ENCODE data around the gene MFSD12. TPM values are rescaled to one million over a fixed set of nuclear protein-coding genes. Genes with fewer than 3 reads are reported as not detected.
"Not testable (repeated sequence)": the region's sequence is repeated elsewhere in the genome, so short reads cannot be mapped to it uniquely, and the experiment has no call there.

MFSD12 gene
- polyA plus RNA-seq, 1 donor from 2014 or later: 51.9 TPM

DNA sequence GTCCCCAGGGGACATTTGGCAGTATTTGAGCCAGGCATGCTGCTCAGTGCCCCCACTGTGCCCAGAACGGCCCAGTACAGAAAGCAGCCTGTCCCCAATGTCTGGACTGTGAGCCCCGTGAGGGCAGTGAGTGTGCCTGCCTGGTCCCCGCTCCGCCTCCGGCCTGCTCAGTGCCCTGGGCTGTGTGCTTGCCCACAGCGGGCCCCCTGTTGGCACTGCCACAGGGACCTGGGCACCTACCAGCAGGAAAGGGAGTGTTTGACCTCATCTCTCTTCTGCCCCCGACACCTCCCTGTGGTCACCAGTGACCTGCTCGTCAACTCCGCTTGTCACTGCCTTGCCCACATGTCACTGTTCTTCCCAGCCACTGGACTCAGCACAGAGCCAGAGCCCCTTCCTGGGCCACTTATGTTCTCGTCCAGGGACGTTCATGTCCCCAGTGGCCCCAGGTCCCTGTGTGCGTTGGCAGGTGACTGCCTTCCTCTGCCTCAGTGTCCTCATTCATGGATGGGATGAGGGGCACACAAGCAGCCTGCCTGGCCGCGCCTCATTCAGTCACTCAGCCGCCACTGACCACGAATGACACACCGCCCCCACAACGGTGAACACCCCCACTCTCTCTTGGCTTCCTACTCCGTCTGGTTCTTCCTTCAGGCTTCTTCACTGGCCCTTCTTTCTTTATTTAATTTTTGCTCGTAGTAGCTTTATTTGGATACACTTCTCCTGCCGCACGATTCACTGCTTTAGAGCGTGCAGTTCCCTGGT is 48.4 kb downstream of the MFSD12 start:
- Mint-ChIP-seq H3K36me3 (no peaks in the 10 kb centered on the region), H3K27ac (peak overlapping the region; percentile 47 to 91 (median 87))

DNA sequence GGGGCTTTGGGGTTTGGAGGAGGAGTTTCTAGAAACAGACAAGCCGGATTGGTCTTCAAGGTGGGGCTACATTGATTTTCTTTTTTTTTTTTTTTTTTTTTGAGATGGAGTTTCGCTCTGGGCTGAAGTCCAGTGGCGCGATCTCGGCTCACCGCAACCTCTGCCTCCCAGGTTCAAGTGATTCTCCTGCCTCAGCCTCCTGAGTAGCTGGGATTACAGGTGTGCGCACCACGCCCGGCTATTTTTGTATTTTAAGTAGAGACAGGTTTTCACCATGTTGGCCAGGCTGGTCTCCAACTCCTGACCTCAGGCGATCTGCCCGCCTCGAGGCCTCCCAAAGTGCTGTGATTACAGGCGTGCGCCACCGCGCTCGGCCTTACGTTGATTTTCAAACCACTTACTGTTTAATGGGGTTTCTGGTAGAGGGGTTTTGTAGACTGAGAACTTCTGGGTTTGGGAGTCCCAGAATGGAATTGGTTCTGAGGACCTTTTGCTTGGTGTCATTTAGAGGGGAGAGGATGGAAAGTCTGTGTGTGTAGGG is 49.2 kb downstream of the MFSD12 start:
- not testable (repeated sequence) for H3K27me3 Mint-ChIP-seq, H3K36me3 Mint-ChIP-seq, H3K27ac Mint-ChIP-seq, H3K9me3 Mint-ChIP-seq
- H3K4me1 Mint-ChIP-seq: peaks cover 13 to 26% (median 15%) of the 10 kb centered on the region in 3 donors
- H3K4me3 Mint-ChIP-seq: peak overlapping the region; percentile 68 to 88 (median 78)

More for the DNA sequence above, 48.4 kb downstream of the MFSD12 start:
- Mint-ChIP-seq H3K27me3 (no peaks in the 10 kb centered on the region), H3K9me3 (no peaks in the 10 kb centered on the region), H3K4me3 (peak overlapping the region; percentile 68 to 88 (median 88)), H3K4me1 (peaks cover 15 to 30% (median 16%) of the 10 kb centered on the region in 3 donors)

DNA sequence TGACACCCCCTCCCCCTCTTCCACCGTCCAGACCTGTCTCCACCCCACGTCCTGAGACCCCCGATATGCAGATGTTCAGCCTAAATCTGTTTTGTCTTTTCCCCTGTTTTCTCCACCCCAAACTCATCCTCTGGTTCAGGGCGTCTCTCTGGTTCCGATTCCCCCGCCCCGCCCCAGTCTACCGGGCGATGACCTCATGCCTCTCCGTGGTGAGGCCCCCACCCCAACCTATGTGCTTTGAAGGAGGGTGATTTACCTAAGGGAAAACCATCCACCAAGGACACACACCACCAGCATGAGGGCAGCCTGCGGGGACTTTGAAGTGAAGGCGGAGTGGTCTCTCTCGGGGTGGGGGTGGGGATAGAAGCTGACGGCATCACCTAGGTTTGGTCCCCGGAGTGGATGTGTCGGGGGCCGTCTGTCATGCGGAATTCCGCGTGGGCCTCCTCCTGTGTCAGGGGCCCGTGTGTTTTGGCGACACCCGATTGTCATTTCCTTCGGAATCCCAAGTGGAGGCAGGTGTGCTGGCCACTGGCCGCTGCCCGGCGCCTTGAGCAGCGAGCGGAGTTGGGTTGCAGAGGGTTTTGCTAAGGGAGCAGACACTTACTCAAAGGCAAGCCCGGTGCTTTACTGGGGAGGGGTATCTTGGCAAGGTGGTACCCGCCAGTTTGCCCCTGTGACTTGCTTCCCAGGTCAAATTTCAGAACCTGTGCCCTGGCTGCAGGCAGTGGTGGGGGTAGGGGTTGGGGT is 49.8 kb downstream of the MFSD12 start:
- Mint-ChIP-seq H3K27ac (peak overlapping the region in 2 of 3 donors; percentile 47 to 71), H3K4me3 (peak overlapping the region; percentile 87 to 95 (median 93)), H3K4me1 (peaks cover 13 to 26% (median 15%) of the 10 kb centered on the region in 3 donors), H3K27me3 (no peaks in the 10 kb centered on the region), H3K36me3 (no peaks in the 10 kb centered on the region), H3K9me3 (no peaks in the 10 kb centered on the region)

DNA sequence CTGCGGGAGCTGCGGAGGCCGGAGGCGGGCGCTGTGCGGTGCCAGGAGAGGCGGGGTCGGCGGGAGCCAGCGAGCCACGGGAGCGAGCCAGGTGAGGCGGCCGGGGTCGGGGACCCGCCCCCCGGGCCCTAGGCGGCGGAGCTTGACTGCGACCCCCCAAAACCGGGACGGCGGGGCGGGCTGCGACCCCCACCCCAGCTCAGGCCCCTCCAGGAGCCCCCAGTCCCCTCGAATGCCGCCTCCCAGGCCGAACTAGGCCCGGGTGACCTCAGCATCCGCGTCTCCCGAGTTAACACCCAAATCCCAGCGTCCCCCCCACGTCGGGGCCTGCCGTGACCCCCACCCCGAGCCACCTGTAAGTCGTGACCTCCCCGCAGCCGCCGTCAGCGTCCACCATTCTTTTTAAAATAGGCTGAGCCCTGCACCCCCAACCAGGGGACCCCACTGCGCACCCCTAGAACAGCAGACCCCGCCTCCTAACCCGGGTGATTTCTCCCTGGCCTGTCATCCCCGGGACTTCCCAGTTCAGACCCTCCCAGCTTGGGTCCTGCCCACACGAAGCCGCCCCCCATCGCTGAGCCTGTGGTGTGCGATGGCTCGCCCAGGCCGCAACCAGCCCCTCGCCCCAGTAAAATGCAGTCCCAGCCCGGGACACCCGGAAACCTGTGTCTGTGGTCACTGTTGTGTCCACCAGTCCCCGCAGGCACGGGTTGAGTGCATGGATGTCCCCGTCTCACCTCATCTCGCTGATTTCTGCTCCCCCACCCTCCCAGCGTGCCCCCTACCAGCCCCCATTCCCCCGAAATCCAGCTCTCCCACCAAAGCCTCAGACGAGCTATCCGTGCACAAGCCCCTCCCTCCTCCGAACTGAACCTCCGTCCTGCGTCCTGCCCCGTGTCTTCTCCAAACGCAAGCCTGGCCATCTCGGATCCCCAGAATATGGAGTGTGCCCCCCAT is 50.7 kb downstream of the MFSD12 start:
- Mint-ChIP-seq H3K4me3 (peak overlapping the region; percentile 87 to 95 (median 93)), H3K9me3 (no peaks in the 10 kb centered on the region), H3K27me3 (no peaks in the 10 kb centered on the region), H3K4me1 (peaks cover 13 to 24% (median 15%) of the 10 kb centered on the region in 3 donors), H3K27ac (peak overlapping the region; percentile 46 to 71 (median 47)), H3K36me3 (no peaks in the 10 kb centered on the region)

DNA sequence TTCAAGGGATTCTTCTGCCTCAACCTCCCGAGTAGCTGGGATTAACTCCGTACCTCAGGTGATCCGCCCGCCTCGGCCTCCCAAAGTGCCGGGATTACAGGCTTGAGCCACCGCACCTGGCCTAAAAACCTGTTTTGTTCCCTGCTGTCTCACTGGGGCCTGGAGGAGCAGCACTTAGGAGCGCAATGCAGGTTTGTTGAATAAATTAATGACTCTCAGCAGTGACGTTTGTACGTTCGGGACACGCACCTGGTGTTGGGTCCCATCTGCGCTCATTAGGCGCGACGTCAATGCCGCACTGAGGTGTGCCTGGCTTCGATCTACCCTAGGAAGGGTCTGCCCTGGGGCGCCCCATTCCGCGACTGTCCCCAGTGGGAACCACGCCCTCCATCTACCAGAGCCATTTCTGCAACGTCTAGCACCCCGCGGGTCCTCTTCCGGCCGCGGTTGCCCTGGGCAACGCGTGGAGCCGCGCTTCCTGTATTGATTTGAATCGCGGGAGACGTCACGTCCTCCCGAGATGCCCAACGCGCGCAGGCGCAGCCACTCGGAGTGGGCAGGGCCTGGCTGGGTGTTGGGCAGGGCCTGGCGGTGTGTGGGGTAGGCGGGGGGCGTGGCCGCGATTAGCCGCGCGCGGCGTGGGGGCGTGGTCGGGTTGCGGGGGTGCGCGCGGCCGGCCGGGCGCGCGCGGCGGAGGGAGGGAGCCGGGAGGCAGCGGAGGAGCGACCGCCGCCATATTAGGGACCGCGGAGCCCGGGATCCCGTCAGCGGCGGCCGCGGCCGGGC is 51.6 kb downstream of the MFSD12 start, which contains the start of gene FZR1:
Gene FZR1, plus strand, starts transcription at position 714 of the 786 bp plus-strand sequence. CDS start 16,679 bp downstream, outside the sequence.
- peaks cover 1% of the 10 kb centered on the region for H3K36me3 Mint-ChIP-seq
- H3K4me1 Mint-ChIP-seq: peaks cover 15 to 27% (median 18%) of the 10 kb centered on the region in 3 donors
- H3K27me3 Mint-ChIP-seq: no peaks in the 10 kb centered on the region
- no peaks in the 10 kb centered on the region for H3K9me3 Mint-ChIP-seq
- peak within 1 kb of the TSS; percentile 86 to 99 (median 97) for H3K27ac Mint-ChIP-seq
- H3K4me3 Mint-ChIP-seq: peak within 1 kb of the TSS; percentile 87 to 96 (median 94)

DNA sequence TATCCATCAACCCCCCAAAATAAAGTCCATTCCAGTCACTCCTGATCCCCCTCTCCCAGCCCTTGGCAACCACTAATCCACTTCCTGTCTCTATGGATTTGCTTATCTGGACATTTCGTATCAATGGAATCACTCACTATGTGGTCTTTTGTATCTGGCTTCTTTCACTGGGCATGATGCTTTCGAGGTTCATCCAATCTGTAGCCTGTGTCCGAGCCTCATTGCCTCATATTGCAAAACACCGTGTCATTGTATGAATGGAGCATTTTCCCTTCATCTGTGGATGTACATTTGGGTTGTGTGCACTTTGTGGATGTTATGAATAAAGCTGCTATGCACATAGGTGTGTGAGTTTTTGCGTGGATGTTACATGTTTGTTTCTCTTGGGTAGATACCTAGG is 52.7 kb downstream of the MFSD12 start:
- peak overlapping the region in 3 of 4 donors; percentile 18 to 96 (median 92) for H3K4me3 Mint-ChIP-seq

DNA sequence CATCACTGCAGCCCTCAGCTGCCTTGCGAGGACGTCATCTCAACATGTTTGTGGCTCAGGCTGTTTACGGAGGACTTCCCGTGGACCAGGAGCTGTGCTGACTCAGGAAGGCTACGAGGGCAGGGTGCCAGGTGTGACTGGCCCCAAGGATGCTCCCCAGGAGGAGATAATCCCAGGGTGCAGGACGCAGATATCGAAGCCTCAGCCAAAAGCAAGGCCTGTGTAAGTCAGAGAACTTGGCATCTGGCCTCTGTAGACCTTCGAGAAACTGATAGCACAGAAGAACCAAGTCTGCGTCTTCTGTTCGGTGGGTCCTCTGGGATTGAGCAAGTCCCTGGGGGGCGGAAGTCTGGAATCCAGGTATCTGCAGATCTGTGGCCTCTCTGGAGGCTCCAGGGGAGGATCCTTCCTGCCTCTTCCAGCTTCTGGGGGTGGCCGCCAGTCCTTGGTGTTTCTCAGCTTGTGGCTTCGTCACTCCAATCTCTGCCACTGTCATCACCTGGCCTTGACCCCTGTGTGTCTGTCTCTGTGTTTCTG is 54.3 kb downstream of the MFSD12 start:
- peaks cover 16 to 20% (median 17%) of the 10 kb centered on the region in 3 donors for H3K4me1 Mint-ChIP-seq
- no peak overlapping the region for H3K4me3 Mint-ChIP-seq
- H3K27me3 Mint-ChIP-seq: no peaks in the 10 kb centered on the region
- no peaks in the 10 kb centered on the region for H3K9me3 Mint-ChIP-seq
- H3K36me3 Mint-ChIP-seq: peaks cover 3% of the 10 kb centered on the region
- no peak overlapping the region for H3K27ac Mint-ChIP-seq

More for the DNA sequence above, 52.7 kb downstream of the MFSD12 start:
- Mint-ChIP-seq H3K36me3 (peaks cover 2% of the 10 kb centered on the region), H3K4me1 (peaks cover 17 to 25% (median 22%) of the 10 kb centered on the region in 3 donors), H3K27me3 (no peaks in the 10 kb centered on the region), H3K27ac (peak overlapping the region in 2 of 3 donors; percentile 47 to 86), H3K9me3 (no peaks in the 10 kb centered on the region)

DNA sequence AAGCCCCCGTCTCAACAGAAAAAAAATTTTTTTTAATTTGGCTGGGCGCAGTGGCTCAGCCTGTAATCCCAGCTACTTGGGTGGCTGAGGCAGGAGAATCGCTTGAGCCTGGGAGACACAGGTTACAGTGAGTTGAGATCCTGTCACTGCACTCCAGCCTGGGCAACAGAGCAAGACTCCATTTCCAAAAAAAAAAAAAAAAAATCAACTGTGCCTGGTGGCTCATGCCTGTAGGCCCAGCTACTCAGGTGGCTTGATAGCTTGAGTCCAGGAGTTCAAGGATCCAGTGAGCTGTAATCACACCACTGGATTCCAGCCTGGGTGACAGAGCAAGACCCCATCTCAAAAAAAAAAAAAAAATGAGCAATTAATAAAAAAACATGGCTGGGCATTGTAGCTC is 55.6 kb downstream of the MFSD12 start:
- Mint-ChIP-seq H3K36me3 (peaks cover 8% of the 10 kb centered on the region), H3K27ac (no peak overlapping the region), H3K4me3 (no peak overlapping the region), H3K9me3 (no peaks in the 10 kb centered on the region), H3K4me1 (peaks cover 15 to 19% (median 16%) of the 10 kb centered on the region in 3 donors), H3K27me3 (no peaks in the 10 kb centered on the region)

DNA sequence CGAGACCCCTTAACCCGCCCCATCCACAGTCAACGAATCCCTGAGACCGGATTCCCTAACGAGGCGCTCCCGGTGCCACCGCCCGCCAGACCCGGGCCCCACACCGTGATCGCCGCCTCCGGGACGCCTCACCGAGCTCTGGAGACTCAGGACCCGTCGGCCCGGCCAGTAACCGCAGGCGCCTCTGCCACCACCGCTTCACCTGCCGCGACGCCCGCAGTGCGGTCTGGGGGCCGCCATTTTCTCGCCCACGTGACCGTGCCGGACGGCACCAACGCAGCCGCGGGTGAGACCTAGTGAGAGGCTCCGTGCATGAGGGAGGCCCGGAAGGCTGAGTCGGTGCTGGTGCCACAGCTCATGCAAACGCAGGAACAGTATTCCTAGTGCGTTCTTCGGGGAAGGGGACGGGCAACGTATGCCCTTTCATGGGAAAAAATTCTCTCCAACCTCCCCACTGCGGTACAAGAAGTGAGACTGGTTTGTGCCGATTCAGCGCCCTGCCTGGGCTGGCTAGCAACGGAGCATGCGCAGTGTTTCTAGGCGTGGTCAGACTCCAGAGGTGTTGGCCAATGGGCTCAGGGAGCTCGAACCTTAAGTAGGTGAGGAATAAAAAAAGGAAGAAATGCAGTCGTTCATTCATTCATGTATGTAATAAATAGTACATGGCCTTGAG is 56.8 kb downstream of the MFSD12 start, which contains the start of gene DOHH:
Gene DOHH, minus strand, starts transcription at position 246 of the 673 bp plus-strand sequence. CDS start 3,860 bp downstream, outside the sequence.
- Mint-ChIP-seq H3K9me3 (no peaks in the 10 kb centered on the region), H3K27me3 (no peaks in the 10 kb centered on the region), H3K27ac (peak within 1 kb of the TSS; percentile 90 to 99 (median 98)), H3K4me1 (peaks cover 13 to 15% (median 15%) of the 10 kb centered on the region in 3 donors), H3K36me3 (peaks cover 10% of the 10 kb centered on the region), H3K4me3 (peak within 1 kb of the TSS; percentile 86 to 98 (median 95))

DNA sequence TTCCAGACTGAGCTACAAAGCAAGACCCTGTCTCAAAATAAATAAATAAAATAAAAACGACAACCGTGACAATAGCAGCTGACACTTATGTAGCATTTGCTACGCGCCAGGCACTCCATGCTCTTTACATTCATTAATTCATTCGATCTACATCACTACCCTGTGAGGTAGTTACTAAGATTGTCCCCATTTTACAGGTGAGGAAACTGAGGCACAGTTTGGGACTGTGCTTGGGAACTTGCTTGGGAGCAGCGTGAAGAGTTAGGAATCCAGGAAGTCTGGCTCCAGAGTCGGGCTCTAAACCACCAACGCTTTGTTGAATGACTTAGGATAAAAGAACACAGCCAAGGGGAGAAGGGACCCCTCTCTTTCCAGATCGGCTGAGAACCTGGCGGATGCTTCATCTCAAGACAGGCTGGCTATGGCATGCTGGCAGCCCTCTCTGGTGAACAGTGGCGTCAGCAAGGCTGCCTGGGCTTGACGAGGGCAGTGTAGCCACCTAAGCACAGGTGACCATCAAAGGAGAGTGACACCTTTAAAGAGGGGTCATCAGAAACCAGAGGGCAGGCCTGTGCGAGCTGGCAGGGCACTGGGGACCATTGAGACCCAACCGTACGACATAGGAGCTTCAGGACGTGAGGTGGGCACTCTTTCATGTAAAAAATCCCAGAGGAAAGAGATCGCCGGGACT is 57.5 kb downstream of the MFSD12 start:
- Mint-ChIP-seq H3K4me1 (peaks cover 12 to 15% (median 13%) of the 10 kb centered on the region in 3 donors), H3K4me3 (peak overlapping the region; percentile 86 to 98 (median 95)), H3K27ac (peak overlapping the region; percentile 90 to 99 (median 98)), H3K36me3 (peaks cover 10% of the 10 kb centered on the region), H3K9me3 (no peaks in the 10 kb centered on the region), H3K27me3 (no peaks in the 10 kb centered on the region)

DNA sequence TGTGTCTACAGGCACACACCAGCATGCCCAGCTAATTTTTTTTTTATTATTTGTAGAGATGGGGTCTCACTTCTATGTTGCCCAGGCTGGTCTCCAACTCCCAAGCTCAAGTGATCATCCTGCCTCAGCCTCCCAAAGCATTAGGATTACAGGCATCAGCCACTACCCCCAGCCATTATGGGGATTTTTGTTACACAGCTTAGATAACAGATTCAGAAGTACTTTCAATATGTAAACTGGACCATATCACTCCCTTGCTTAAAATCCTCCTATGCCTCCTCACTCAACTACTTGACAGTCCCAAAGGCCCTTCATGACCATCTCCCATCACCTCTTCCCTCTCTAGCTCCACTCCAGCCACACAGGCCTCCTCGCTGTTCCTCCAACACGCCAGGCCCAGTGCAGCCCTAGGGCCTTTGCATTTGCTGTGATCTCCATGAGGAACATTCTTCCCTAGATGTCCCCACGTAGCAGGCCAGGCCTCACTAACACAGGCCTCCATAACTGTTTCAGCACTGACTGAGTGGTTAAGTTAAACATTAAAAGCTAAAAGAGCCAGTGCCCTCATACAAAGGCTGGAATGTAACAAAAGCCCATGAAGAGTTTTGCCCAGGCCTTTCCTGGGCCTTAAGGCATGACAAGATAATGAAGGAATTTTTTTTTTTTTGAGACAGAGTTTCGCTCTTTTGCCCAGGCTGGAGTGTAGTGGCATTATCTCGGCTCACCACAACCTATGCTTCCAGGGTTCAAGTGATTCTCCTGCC is 59.4 kb downstream of the MFSD12 start:
- Mint-ChIP-seq H3K27me3 (no peaks in the 10 kb centered on the region), H3K4me3 (peak overlapping the region in 2 of 4 donors; percentile 76 to 78), H3K9me3 (no peaks in the 10 kb centered on the region), H3K27ac (peak overlapping the region in 1 of 3 donors; percentile 90), H3K4me1 (peaks cover 10 to 15% (median 12%) of the 10 kb centered on the region in 3 donors), H3K36me3 (peaks cover 10% of the 10 kb centered on the region)

All from IgD-negative memory B cell (primary cell).